8988T (cell line): ENCODE measurements around the gene TMEM50B.
"Not testable (repeated sequence)": the region's sequence is repeated elsewhere in the genome, so short reads cannot be mapped to it uniquely, and the experiment has no call there.

Source experiments
- DNase-seq: peaks from one replicate; pipeline ENCODE4 v3.0.0; 2011

TMEM50B gene

GRCh38 chr21:33425825-33426224 lies 53.9 kb downstream of the TMEM50B start:
- DNase-seq = no peak

GRCh38 chr21:33424214-33424613 lies 55.6 kb downstream of the TMEM50B start:
- no peak for DNase-seq

- no peak for DNase-seq
These were observed 57.9 kb downstream of the TMEM50B start for GRCh38 chr21:33421713-33422393.

GRCh38 chr21:33419538-33420123 lies 60.1 kb downstream of the TMEM50B start:
- DNase-seq = no peak

- no peak for DNase-seq
These were observed 61.1 kb downstream of the TMEM50B start for GRCh38 chr21:33418691-33419090.

GRCh38 chr21:33414926-33415325 lies 64.8 kb downstream of the TMEM50B start:
- no peak for DNase-seq

GRCh38 chr21:33414068-33414467 lies 65.7 kb downstream of the TMEM50B start:
- no peak for DNase-seq

GRCh38 chr21:33412832-33413519 lies 66.8 kb downstream of the TMEM50B start:
- DNase-seq = no peak

GRCh38 chr21:33412439-33412831 lies 67.3 kb downstream of the TMEM50B start:
- DNase-seq = not testable (repeated sequence)

GRCh38 chr21:33411949-33412430 lies 67.8 kb downstream of the TMEM50B start:
- no peak for DNase-seq

- no peak for DNase-seq
These were observed 73.3 kb downstream of the TMEM50B start for GRCh38 chr21:33406493-33406892.

- peak; percentile 35 for DNase-seq
These were observed 75.8 kb downstream of the TMEM50B start for GRCh38 chr21:33403786-33404585.

- peak; percentile 59 for DNase-seq
These were observed 76.5 kb downstream of the TMEM50B start, which contains the start of gene IFNGR2 for GRCh38 chr21:33403128-33403785. Gene IFNGR2 (plus strand): TSS chr21:33403413. CDS start chr21:33403544, 131 bp downstream.

- DNase-seq = no peak
These were observed 77.5 kb downstream of the TMEM50B start for GRCh38 chr21:33402001-33402979.

- DNase-seq = no peak
These were observed 78.2 kb downstream of the TMEM50B start for GRCh38 chr21:33401630-33401992.
